ENCODE measurements around the gene MIEF2.
"Not testable (repeated sequence)": the region's sequence is repeated elsewhere in the genome, so short reads cannot be mapped to it uniquely, and the experiment has no call there.

MIEF2 gene

DNA sequence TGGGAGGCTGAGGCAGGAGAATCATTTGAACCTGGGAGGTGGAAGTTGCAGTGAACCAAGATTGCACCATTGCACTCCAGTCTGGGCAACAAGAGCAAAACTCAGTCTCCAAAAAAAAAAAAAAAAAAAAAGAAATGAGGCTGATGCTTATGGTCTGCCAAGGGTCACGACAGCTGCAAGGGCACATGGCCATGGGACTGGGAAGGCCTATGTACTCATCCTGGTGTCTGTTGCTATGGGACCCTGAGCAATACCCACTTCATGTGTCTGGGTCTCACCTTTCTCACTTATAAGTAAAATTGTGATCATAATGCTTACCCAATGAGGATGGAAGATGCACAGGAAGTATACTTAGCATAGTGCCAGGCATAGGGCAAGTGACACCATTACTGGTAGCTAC is 16.6 kb downstream of the MIEF2 start:
- no peak overlapping the region for H3K27ac ChIP-seq
- no peak for TF ChIP-seq ZFX (IDR thresholded peaks at IDR 0.05; ENCODE audit: borderline replicate concordance)
- TF ChIP-seq, protein P1, sequence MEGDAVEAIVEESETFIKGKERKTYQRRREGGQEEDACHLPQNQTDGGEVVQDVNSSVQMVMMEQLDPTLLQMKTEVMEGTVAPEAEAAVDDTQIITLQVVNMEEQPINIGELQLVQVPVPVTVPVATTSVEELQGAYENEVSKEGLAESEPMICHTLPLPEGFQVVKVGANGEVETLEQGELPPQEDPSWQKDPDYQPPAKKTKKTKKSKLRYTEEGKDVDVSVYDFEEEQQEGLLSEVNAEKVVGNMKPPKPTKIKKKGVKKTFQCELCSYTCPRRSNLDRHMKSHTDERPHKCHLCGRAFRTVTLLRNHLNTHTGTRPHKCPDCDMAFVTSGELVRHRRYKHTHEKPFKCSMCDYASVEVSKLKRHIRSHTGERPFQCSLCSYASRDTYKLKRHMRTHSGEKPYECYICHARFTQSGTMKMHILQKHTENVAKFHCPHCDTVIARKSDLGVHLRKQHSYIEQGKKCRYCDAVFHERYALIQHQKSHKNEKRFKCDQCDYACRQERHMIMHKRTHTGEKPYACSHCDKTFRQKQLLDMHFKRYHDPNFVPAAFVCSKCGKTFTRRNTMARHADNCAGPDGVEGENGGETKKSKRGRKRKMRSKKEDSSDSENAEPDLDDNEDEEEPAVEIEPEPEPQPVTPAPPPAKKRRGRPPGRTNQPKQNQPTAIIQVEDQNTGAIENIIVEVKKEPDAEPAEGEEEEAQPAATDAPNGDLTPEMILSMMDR (IDR thresholded peaks at IDR 0.05) = no peak

DNA sequence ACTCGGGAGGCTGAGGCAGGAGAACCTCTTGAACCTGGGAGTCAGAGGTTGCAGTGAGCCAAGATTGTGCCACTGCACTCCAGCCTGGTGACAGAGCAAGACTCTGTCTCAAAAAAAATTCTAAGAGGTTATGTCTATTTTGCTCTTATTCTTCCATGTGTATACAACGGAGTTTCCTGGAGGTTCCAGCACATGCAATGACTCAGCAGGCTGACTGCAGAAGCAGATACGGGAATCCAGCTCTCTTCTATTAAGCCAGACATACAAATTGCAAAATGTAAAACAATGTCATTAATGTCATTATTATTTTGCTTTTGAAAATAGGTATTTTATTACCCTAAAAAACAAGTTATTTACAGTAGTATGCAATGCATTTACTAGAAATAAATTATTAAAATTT is 18.4 kb downstream of the MIEF2 start:
- no peak overlapping the region for H3K27ac ChIP-seq
- TF ChIP-seq, protein P1 (IDR thresholded peaks at IDR 0.05) = no peak
- TF ChIP-seq ZFX (IDR thresholded peaks at IDR 0.05; ENCODE audit: borderline replicate concordance) = no peak

DNA sequence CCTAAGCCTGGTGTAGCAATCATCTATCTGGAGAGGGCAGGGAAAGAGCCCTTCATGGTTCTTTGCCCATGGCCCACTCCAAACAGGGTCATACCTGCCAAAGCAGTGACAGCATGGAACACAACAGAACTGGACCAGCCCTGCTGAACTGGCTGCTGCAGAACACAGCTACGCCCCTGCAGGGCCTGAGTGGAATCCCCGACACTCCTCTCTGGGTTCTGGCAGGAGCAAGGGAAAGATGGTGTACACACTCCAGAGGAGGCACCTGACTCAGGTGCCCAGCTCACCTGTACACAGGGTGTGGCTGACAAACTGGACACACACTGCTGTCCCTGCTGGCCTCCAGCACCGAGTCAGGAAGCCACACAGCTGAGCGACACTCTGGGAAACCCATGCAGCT is 19.8 kb downstream of the MIEF2 start:
- TF ChIP-seq ZFX (IDR thresholded peaks at IDR 0.05; ENCODE audit: borderline replicate concordance) = no peak
- TF ChIP-seq, protein P1 (IDR thresholded peaks at IDR 0.05) = no peak
- H3K27ac ChIP-seq = no peak overlapping the region

DNA sequence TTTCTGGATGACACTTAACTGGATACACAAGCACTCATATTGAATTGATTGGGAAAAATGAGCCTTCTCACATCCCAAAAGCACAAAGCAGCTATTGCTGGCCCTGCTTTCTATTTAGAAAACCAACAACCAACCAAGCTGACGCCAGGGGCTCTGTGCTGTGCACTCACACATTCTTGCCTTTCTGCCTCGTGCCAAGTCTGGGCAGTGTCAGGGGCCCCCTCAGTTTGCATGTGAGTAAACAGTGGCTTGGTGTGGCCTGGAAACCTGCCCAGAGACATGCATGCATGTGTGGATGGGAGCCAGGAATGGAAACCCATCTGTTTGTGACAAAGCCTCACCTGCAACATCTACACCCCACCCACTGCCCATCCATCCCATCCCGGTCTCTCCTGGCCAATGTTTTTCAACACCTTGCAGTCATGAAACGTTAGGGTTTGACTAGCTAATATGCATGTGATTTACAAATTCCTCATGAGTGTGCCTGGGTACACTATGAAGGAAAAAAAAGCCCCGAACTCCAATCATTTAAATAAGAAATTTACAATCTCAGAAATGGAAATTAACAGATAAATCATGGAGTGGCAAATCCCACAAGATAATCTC is 20.4 kb downstream of the MIEF2 start:
- TF ChIP-seq ZFX (IDR thresholded peaks at IDR 0.05; ENCODE audit: borderline replicate concordance) = no peak
- TF ChIP-seq, protein P1 (IDR thresholded peaks at IDR 0.05) = no peak
- H3K27ac ChIP-seq = no peak overlapping the region

DNA sequence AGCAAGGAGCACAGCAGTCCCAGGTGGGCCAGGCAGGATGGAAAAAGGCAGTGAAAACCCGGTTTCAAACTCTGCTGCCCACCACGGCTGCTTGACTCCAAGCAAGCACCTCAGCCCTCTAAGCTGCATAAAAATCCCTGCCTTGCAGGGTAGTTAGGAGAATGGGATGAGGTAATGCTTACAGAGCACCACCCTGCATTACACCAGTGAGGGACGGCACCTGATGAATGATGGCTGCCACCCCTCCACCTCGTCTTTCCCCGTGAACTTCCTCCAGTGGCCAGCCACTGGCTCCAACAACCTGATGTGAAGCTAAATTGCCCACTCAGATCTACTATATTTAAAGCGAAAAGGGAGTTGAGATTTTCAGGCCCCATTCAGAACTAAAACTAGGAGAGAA is 21.3 kb downstream of the MIEF2 start:
- TF ChIP-seq, protein P1 (IDR thresholded peaks at IDR 0.05) = no peak
- no peak for TF ChIP-seq ZFX (IDR thresholded peaks at IDR 0.05; ENCODE audit: borderline replicate concordance)
- H3K27ac ChIP-seq = no peak overlapping the region

DNA sequence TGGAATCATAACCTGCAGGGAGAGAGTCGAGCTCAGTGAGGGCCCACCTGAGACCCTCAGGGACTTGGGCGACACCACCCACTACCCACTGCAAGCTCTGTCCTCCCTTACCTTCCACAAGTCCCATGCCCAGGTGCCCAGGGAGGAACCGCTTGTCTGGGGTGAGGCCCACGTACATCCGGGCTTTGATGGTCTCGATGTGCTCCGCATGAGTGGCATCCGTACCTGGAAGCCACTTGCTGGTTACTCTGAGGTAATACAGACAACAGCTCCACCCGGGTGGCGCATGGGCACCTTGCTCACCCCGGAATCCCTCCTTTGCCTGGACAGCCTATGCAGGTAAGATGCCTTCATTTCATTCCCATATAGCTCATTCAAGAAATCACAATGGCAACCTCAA is 24.8 kb downstream of the MIEF2 start:
- H3K27ac ChIP-seq = no peak overlapping the region
- no peak for TF ChIP-seq ZFX (IDR thresholded peaks at IDR 0.05; ENCODE audit: borderline replicate concordance)
- TF ChIP-seq, protein P1 (IDR thresholded peaks at IDR 0.05) = no peak

DNA sequence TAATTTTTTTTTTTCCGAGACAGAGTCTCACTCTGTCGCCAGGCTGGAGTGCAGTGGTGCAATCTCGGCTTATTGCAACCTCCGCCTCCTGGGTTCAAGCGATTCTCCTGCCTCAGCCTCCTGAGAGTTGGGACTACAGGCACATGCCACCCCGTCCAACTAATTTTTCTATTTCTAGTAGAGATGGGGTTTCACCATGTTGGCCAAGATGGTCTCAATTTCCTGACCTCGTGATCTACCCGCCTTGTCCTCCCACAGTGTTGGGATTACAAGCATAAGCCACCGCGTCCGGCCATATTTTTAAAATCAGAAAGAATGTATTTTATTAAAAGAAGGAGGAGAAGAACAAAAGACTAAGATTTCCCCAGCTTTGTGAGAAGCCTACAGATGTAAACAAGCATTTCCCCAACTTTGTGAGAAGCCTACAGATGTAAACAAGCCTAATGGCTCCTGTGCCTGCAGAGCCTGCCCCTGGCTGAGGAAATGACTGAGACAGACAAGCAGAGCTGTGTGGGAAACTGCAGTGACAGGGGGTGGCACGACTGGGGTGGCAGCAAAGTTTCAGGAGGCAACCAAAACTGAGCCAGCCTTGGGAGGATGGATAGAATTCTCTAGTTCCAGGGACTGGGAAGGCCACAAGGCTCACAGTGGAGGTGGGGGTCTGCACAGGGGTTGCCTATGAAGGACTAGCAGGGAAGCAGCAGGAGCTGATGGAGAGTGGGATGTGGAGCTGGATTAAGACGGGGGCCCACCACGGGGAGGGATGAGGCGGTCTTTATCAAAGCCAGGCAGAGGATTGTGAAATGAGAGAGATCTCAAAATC is 31.5 kb downstream of the MIEF2 start:
- no peak overlapping the region for H3K27ac ChIP-seq
- TF ChIP-seq, protein P1 (IDR thresholded peaks at IDR 0.05) = no peak
- TF ChIP-seq ZFX (IDR thresholded peaks at IDR 0.05; ENCODE audit: borderline replicate concordance) = no peak

DNA sequence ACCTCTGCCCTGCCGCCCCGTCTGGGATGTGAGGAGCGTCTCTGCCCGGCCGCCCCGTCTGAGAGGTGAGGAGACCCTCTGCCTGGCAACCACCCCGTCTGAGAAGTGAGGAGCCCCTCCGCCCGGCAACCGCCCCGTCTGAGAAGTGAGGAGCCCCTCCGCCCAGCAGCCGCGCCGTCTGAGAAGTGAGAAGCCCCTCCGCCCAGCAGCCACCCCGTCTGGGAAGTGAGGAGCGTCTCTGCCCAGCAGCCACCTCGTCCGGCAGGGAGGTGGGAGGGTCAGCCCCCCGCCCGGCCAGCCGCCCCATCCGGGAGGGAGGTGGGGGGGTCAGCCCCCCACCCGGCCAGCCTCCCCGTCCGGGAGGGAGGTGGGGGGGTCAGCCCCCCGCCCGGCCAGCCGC is 37.6 kb downstream of the MIEF2 start:
- H3K27ac ChIP-seq = not testable (repeated sequence)
